AG04449 (cell line): ENCODE data around the gene HEATR3.

Source experiments
- CTCF ChIA-PET: fragments of 350-600 bp; formaldehyde crosslinking; extraction: SDS; loops from one replicate; lab custom pipeline; 2021; ENCODE audit warnings: antibody characterized with exemption; lab: Yijun Ruan, JAX
- POLR2A ChIA-PET: fragments of 400-600, 350-600 bp; formaldehyde crosslinking; extraction: SDS; loops from one replicate; lab custom pipeline; 2020; ENCODE audit warnings: antibody characterized with exemption, inconsistent platforms; lab: Yijun Ruan, JAX
- DNase-seq: peaks from one replicate; pipeline ENCODE4 v3.0.0-alpha.2; 2010; ENCODE audit warnings: low read depth, low spot score
- H3K4me3 ChIP-seq: 2 replicates; pipeline ENCODE4 v1.5.1; 2011; ENCODE audit warnings: low read depth, mild to moderate bottlenecking, control low read depth, low read length
- CTCF ChIP-seq: IDR thresholded peaks from one replicate; pipeline ENCODE4 v1.5.1; 2011; ENCODE audit warnings: mild to moderate bottlenecking, moderate library complexity, low read length, control low read depth, inconsistent platforms; ENCODE audit not compliant: insufficient read depth; ENCODE audit errors: missing control alignments

Gene HEATR3

GRCh38 chr16:50059669-50060068 lies 6.1 kb upstream of the HEATR3 start:
- ChIA-PET POLR2A (no interaction called here), CTCF (interaction anchor here (0.7 kb wide), 1 partner anchor 10 kb away, joined by 3 read pairs; no protein-coding TSS in a partner anchor)
- no peak for DNase-seq
- no peak overlapping the region for H3K4me3 ChIP-seq
- TF ChIP-seq CTCF = no peak

DNA sequence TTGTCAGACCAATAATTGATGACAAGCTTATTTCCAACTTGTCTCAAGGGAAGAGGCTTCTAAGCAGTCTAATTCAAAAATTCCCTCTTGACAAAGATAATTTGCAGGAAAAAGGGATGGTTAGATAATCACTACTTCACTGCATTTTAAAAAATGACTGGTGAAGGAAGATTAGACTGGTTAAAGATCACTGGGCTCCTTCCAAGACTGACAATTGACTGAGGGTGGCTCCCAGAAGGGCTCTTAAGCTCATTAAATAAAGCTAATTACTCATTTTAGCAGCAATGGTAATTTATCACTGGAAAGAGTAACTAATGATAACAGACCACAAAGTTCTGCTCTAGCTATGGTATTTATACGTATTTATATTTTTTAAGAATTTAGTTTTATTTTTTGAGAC lies 4.4 kb upstream of the HEATR3 start:
- TF ChIP-seq CTCF = no peak
- H3K4me3 ChIP-seq = no peak overlapping the region
- POLR2A ChIA-PET = no interaction called here
- CTCF ChIA-PET = interaction anchor here (0.6 to 1.7 kb wide), 4 partner anchors 24 to 604 kb away, joined by 3 to 7 read pairs (median 4); partner anchors contain the start of gene CNEP1R1
- no peak for DNase-seq

DNA sequence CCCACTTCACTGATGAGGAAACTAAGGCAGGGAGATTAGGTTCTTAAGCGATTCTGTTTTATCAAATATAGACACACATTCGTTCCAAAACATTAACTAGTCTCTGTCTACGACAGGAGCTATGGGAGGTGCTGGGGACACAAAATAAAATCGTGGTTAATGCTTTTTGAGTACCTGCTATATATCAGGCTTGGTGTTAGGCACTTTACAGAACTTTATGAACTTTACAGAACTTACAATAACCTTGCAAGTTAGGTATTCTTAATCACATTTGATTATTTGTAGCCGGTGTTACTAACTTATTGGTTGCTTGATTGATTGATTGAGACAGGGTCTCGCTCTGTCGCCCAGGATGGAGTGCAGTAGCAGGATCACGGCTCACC lies 538 bp upstream of the HEATR3 start:
- TF ChIP-seq CTCF = no peak
- ChIA-PET POLR2A (interaction anchor here (0.8 to 1.3 kb wide), 2 partner anchors 13 to 132 kb away, joined by 3 to 4 read pairs; no protein-coding TSS in a partner anchor), CTCF (interaction anchor here (4.8 to 6.1 kb wide), 2 partner anchors 40 to 145 kb away, joined by 34 to 180 read pairs; partner anchors contain the start of gene CNEP1R1)
- DNase-seq = no peak
- peak overlapping the region; percentile 49 for H3K4me3 ChIP-seq

- POLR2A ChIA-PET = interaction anchor here (0.6 to 1.3 kb wide), 4 partner anchors 12 to 42 kb away, joined by 3 to 4 read pairs (median 4); partner anchors contain the start of gene CNEP1R1
- TF ChIP-seq CTCF = peak; percentile 2
- no peak for DNase-seq
- CTCF ChIA-PET = interaction anchor here (0.8 to 6.1 kb wide), 19 partner anchors 10 to 740 kb away, joined by 3 to 180 read pairs (median 6); partner anchors contain the start of gene CNEP1R1
- peak overlapping the region; percentile 100 for H3K4me3 ChIP-seq
These were observed 916 bp downstream of the HEATR3 start for GRCh38 chr16:50066482-50067289.

DNA sequence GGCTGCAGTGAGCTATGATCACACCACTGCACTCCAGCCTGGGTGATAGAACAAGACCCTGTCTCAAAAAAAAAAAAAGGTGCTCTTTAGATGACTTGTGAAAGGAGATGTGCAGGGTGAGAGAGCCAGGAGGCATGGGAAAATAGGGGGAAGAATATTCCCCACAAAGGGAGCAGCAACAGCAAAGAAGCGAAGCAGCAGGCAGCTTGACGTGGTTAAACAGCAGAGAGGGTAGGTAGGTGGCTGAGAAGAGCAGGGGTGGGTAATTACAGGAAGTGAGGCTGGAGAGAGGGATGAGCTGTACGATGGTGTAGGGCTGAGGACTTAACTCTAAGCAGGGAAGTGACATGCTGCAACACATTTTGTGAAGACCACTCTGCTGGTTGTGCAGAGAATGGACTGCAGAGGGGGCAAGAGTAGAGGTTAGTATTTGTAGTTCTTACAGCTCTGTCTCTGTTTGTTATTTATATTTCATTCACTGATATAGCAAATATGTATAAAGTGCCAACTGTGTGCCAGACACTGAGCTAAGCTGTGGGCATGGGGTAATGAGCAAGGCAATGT lies 1.6 kb downstream of the HEATR3 start:
- DNase-seq = no peak
- ChIA-PET CTCF (interaction anchor here (0.8 to 6.1 kb wide), 23 partner anchors 10 to 739 kb away, joined by 3 to 180 read pairs (median 6); partner anchors contain the start of gene CNEP1R1), POLR2A (interaction anchor here (0.6 kb wide), 1 partner anchor 41 kb away, joined by 3 read pairs; no protein-coding TSS in a partner anchor)
- TF ChIP-seq CTCF = peak; percentile 62
- peak overlapping the region; percentile 47 for H3K4me3 ChIP-seq

DNA sequence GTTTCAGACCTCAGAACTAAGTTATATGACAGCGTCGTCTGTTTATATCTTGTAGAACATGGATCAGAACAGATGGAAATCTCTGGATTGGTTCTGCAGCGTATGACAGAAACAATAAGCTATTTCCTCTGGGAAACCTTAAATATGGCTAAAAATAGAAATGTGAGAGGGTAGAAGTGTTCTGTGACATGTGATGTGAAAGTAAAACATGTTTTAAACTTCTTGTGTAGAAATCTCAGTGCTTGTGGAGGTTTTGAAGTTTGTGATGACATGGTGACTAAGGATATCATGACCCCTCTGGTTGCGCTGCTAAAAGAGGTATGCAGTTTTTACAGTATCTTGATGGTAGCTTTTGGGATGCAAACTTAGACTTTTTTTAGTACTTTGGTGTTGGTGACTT lies 2.8 kb downstream of the HEATR3 start:
- ChIA-PET POLR2A (interaction anchor here (1.2 kb wide), 1 partner anchor 140 kb away, joined by 3 read pairs; no protein-coding TSS in a partner anchor), CTCF (interaction anchor here (0.6 to 6.1 kb wide), 19 partner anchors 9 to 738 kb away, joined by 3 to 180 read pairs (median 5); partner anchors contain the start of gene CNEP1R1)
- peak; percentile 24 for DNase-seq
- H3K4me3 ChIP-seq = no peak overlapping the region
- no peak for TF ChIP-seq CTCF
